Panc1 (cell line): Measurements from ENCODE around the gene MOB4.
"Not testable (repeated sequence)": the region's sequence is repeated elsewhere in the genome, so short reads cannot be mapped to it uniquely, and the experiment has no call there.

Source experiments
- POLR2AphosphoS5 ChIP-seq: IDR thresholded peaks from 2 replicates; pipeline ENCODE4 v1.6.1; 2012; ENCODE audit warnings: mild to moderate bottlenecking, low read depth, low read length, moderate library complexity
- TF ChIP-seq, protein P1 (sequence below): fragments of 450-650 bp; IDR thresholded peaks from 2 replicates; pipeline ENCODE4 v1.5.1; 2017; ENCODE audit warnings: mild to moderate bottlenecking

DNA sequence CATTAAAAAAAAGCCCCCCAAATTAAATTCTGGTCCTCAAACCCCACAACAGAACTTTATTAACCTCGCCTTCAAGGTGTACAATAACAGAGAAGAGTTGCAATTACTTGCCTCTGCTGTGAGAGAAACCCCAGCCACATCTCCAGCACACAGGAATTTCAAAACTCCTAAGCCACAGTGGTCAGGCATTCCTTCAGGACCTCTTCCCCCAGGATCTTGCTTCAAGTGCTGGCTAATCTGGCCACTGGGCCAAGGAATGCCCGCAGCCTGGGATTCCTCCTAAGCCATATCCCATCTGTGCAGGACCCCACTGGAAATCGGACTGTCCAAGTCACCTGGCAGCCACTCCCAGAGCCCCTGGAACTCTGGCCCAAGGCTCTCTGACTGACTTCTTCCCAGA, 64.3 kb downstream of the MOB4 start:
- TF ChIP-seq POLR2AphosphoS5 = not testable (repeated sequence)
- TF ChIP-seq, protein P1, sequence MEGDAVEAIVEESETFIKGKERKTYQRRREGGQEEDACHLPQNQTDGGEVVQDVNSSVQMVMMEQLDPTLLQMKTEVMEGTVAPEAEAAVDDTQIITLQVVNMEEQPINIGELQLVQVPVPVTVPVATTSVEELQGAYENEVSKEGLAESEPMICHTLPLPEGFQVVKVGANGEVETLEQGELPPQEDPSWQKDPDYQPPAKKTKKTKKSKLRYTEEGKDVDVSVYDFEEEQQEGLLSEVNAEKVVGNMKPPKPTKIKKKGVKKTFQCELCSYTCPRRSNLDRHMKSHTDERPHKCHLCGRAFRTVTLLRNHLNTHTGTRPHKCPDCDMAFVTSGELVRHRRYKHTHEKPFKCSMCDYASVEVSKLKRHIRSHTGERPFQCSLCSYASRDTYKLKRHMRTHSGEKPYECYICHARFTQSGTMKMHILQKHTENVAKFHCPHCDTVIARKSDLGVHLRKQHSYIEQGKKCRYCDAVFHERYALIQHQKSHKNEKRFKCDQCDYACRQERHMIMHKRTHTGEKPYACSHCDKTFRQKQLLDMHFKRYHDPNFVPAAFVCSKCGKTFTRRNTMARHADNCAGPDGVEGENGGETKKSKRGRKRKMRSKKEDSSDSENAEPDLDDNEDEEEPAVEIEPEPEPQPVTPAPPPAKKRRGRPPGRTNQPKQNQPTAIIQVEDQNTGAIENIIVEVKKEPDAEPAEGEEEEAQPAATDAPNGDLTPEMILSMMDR = not testable (repeated sequence)
